ENCODE measurements around the gene COMT.
A peak's percentile ranks its signal among the peaks of the same experiment; 100 is the strongest.
"Not testable (repeated sequence)": the region's sequence is repeated elsewhere in the genome, so short reads cannot be mapped to it uniquely, and the experiment has no call there.

The COMT gene

DNA sequence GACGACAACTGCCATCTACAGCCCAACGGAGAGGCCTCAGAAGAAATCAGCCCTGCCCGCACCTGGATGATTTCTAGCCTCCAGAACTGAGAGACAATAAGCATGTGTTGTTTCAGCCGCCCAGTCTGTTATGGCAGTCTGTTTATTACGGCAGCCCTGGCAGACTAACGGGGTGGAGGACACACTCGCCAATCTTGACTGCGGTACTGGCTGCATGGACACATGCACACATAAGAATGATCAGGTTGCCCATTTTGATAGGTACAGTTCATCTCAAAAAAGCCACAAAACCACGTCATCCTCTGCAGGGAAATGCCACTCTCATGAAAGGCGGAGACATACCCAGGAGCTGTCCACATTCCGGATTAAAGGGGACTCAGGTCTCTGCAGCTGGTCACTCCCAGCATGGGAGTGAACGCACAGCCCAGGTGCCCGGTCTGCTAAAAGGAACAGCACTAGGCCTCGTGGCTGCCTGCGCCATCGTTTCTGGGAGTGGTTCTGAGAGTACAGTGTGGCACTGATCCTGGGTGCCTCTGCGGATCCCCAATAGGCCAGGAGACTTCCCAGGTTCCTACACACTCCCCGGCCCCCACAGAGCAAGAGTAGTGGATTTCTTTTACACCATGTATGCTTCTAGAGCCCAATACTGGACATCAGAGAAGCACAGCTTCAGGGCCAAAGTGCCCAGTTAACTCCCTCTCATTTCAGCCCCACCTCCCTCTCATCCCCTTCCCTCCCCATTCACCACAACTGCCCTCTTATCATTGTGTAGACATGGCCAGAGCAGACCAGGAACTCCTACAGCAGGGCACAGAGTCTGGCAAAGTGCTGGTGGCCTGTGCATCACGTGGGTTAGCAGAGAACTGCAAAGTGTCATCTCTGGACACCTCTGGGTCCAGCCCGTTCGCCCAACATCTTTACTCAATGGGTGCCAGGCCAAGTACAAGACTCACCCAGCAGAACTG, 11.7 kb upstream of the COMT start:
- DNase-seq, result no peak

DNA sequence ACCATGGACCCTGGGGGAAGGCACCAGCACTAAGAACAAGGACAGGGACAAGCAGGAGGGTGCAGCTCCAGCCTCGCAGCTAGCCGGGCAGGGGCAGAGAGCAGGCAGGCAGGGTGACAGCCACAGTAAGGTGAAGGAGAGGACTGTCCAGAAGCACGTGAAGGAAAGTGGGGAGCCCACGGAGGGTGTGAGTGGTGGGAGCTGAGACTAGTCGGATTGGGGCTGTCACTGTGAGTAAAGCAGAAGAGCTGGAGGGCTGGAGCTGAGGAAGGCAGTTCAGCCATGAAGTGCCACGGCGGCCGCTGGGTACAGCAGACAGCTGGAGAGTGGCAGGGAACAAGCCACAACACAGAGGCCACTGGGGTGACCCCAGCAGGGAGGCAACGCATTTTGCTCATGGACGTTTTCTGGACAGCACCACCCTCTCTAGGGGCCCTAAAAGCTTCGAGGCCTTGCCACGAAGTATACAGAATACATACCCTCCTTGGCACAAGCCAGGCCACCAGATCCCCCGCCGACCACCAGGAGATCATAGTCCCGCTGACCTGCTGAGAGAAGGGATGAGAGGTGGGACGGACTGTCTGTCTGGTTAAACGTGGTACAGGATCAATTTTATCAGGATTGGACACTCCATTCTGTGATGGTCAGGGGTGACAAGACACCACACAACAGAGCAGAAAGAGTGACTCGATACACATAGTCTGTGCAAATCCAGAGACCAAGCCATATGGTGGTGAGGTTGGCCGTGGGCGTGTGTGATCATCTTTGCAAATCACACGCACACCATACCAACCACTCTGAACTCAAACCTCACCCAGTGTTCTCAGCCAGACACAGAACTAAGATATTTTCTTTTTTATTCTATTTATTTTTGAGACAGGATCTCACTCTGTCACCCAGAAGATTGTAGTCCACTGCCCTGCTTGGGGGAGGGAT, 10.8 kb upstream of the COMT start:
- DNase-seq, result no peak

DNA sequence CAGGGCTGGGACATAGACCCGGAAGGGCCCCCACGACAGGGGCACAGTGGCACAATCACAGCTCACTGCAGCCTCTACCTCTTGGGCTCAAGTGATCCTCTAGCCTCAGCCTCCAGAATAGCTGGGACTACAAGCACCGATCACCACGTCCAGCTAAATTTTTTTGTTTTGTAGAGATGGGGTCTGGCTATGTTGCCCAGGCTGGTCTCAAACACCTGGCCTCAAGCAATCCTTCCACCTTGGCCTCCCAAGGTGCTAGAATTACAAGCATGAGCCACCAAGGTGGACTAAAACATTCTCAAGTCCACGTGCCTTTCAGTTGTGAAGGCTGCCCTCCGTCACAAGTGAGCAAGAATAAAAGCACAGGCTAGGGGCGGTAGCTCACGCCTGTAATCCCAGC, 10.1 kb upstream of the COMT start:
- DNase-seq, result no peak

DNA sequence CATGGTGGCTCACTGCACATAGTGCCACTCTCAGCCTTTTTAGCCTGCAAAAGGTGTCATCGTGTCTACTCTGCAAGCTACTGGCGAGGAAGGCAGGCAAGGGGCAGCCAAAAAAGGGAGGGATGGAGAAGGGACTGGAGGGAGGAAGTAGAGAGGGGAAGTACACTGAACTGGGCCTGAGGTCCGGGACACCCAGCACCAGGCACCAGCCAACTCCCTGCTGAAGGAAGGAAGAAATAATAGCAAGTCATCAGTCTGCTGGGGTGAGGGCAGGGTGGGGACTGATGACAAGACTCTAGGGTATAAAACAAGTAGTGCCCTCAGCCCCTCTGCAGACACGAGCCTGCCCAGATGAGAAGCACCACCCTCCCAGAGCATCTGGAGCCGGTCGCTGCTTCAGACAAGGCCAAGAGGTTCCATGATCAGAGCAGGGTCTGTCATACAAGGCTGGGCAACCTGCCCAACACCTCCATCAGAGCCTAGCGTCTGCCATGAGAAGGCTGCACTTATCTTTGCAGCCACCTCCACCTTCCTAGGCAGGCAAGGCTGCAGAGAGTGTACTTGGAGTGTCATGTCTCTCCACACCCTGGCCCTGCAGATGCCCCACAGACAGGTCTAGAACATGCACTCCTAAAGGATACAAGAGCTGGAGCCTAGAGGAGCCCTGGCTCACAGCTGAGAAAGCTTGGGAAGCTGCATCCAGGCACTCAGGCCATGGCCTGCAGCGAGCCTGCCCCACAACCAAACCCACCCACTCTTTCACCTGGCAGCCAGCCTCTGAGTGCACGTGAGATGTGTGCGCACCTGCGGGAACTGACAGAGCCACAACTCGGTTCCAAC, 9.0 kb upstream of the COMT start:
- no peak for DNase-seq

DNA sequence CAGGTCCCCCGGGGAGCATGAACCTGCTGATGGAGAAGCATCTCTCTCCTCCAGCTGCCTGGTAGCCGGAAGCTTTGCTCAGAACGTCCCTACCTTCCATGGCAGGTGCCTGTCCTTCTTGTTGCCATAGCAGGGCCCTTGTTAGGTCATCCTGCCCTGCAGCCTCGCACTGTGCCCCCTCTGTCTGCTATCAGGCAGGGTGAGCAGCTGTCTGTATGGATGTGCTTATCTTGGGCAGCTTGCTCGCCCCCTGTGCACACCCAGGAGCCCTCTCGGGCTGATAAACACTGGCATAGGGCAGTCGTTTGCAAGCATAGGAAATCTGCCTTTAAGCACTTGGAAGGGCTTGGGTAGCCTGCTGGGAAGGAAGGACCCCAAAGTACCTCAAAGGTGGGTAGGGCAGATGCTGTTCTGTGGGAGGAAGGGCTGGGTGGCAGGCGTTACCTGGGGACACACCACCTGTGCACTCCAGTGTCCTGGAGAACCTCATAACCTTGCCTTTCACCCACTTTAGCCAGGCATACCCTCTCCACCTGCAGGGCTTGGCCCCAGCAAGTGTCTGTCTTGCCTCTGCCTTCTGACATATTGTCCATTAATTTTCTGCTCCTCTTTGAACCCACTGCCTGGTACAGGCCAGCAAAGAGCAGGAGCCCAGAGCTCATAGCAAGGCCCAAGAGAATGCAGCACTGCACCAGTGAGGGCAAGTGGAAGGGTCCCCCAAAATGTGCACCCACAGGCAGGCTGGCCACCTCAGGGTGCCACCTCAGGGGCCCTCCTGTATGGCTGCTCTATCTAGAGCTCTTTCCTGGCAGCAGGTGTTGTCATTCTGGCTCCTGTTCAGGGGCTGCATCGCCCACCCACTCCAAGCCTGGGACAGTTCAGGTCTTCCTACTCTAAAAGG, 8.0 kb upstream of the COMT start:
- DNase-seq, result no peak

DNA sequence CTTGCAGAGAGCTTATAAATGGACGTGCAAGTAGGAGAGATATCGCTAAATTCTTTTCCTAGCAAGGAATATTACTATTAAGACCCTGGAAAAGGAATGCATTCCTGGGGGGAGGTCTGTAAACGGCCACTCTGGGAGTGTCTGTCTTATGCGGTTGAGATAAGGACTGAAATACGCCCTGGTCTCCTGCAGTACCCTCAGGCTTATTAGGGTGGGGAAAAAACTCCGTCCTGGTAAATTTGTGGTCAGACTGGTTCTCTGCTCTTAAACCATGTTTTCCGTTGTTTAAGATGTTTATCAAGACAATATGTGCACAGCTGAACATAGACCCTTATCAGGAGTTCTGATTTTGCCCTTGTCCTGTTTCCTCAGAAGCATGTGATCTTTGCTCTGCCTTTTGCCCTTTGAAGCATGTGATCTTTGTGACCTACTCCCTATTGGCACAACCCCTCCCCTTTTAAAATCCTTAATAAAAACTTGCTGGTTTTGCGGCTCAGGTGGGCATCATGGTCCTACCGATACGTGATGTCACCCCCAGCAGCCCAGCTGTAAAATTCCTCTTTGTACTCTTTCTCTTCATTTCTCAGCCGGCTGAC, 6.4 kb upstream of the COMT start:
- DNase-seq, result not testable (repeated sequence)

DNA sequence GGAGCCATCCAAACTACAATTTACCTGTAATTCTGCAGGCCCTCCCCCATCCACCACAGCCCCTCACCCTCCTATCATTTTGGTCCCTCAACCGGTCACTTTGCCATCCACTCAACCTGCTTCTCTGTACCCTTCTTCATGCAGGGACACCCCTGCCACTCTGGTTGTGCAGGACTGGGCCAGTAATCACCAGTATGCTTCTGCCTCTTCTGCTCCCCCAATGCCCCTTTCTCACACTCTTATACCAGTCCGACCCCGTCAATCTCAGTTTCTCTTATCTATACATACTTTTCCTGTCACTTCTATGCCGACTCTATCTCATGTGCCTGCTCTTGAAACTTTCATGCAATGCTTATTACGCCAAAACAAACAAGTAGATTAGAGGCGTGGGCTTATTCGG, 5.1 kb upstream of the COMT start:
- DNase-seq, result no peak

DNA sequence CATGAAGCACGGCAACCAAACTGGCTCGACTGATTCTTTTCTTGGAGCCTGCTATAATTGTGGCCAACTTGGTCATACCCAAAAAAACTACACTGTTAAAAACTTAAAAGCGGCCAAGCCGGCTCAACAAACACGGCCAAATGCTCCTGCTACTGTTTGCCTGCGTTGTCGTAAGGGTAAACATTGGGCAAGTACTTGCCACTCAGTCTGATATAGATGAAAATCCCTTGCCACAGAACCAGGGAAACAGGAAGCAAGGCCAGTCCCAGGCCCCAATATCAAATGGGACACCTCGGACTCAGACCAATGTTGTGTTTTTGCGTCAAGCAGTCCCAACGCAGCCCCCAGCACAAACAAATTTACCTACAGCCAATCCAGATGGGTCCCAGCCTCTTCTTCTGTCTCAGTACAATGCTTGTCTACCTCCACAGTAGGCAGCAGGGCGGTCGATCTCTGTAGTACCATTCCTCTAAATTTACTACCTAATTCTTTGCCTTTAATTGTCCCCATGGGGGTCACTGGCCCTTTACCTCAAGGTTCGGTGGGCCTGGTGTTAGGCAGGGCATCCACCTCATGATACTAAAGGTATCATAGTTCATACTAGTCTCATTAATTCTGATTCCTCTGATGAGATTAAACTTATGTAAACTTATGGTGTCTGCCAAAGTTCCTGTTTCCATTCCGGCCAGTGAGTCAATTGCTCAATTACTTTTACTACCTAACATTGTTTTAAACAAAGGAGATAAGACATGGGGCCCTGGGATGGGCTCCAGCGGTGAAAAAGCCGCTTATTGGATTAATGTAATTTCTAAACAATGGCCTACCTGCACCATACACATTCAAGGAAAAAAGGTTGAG, 3.7 kb upstream of the COMT start:
- DNase-seq, result no peak

DNA sequence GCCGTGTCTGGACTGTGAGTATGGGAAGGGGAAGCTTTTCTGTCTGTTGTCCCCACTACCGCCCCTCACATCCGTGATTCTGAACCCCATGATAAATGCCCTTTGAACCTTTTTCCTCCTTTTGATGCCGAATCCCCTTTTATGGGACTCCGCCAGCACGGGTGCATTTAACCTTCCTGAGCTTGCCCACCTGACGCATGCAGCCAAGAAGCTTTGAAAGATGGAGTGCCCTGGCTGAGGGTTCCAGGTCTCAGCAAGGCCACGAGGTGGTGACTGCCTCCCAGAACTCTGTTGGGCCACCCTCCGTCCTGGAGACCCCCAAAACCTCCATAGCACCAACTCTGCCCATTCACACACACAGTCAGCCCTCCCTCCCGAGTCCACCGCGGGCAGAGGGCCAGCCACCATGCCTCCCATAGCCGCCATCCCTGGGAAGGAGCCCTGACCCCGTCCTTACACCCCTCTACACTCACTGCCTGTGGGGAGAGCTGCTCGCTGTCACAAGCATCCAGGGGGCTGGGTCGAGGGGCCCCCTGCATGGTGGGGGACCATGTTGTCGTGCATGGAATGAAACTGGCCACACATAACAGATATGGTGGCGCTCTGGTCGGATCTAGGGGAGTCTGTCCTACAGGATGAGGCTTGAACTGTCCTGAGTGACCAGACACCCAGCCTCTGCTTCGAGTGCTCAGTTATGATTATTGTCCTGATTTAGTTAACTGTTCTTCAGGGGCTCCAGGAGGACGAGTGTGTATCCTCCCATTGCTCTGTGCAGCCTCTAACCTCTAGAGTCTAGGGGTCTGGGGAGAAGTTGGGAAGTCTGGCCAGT, 822 bp upstream of the COMT start:
- DNase-seq, result peak; percentile 9

DNA sequence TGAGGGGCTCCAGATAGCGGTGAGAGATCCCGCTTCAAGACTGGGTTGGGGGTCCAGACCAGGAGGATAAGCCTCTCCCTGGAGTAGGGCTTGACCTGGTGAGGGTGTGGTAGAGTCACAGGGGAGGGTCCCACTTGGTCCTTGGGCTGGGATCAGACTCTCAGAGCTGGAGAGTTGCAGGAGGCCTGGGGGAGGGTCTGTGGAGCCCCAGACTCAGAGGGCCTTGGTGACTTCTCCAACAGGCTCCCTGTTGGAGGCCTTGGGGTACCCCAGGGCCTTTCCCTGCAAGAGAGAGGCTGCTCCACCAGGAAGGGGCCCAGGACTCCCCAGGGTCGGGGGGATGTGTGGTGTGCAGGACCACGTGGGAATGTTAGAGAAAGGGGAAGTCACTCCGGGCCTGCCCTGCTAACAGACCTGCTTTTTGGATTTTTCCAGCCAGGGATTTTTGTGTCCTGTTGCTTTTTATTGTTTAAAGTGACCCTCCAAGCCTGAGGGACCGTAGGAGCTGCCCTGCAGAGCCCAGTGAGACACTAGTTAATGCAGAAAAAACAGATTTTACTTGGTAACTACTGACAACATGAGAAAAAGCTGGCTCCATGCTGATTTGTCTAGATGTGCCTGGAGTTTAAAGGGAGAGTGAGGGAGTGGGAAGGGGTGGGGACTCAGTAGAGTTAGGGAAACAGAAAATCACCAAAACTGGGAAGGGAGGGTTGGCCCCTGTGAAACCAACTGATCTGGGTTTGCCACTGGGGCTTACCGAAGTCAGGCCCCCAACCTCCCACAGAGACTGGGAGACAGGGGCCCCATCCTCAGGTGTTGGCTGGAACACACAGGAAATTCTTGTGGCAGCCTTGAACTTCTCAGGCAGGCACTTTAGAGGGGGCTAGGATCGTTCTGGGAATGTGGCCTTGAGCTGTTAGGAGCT, 847 bp downstream of the COMT start:
- peak; percentile 81 for DNase-seq

DNA sequence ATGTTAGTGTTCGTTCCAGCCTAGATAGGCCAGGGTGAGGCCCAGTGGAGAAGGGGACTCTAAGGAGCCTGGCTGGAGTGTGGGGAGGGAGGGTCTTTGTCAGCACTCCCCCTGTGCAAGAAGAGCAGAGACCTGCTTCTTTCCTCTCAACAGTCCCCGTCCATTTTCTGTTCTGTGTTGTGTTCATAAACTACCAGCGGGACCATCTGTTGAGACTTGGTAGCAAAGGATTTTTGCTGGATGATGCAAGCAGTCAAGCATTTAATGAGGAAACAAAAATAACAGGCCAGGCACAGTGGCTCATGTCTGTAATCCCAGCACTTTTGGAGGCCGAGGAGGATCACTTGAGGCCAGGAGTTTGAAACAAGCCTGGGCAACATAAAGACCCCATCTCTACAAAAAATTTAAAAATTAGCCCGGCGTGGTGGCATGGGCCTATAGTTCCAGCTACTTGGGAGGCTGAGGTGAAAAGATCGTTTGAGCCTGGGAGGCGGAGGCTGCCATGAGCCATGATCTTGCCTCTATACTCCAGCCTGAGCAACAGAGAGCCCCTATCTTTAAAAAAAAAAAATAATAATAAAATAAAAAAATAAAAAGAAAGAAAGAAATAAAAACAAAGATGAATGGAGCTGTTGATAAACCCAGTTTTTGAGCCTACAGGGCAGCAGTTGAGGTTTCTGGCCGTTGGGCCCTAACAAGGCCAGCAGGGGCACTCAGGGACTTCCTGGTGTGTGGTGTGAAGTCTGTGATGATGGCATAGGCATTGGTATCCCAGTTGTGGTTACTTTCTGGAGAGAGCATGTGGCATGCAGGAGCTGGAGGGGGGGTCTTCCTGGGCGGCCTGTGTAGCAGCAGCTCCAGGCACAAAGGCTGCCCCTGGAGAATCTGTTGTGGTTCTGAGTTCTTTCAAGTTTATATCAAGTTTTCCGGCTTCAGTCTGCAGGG, 1.8 kb downstream of the COMT start:
- DNase-seq, result peak; percentile 97

DNA sequence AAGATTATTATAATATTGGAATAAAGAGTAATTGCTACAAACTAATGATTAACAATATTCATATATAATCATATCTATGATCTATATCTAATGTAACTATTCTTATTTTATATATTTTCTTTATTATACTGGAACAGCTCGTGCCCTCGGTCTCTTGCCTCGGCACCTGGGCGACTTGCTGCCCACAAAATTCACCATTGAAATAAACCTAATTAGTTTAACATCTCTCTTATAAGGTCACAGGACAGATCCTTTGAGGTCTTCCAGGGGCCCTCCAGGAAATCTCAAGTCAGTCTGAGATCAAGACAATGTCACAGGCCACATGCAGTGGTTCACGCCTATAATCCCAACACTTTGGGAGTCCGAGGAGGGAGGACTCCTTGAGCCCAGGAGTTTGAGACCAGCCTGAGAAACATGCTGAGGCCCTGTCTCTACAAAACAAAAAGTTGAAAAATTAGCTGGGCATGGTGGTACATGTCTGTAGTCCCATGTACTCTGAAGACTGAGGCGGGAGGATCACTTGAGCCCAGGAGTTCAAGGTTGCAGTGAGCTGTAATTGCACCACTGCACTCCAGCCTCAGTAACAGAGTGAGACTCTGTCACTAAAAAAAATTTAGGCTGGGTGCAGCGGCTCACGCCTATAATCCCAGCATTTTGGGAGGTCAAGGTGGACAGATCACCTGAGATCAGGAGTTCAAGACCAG, 6.6 kb downstream of the COMT start:
- no peak for DNase-seq

DNA sequence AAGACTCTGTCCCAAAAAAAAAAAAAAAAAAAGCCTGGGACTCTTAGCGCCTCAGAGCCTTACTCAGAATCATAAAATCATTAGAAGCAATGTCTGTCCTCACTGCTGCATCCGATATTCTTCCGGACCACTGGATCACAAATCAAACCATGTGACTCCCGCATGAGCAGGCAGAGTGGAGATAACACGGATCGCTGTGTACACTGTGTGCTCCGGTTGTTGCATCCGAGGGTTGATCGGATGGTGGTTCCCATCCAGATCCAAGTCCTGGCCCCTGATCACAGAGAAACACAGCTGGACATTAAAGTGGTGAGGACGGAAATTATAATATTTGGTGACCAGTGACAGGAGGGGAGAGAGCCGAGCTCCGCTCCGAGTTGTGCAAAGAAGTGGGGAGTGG, 9.8 kb downstream of the COMT start:
- no peak for DNase-seq

DNA sequence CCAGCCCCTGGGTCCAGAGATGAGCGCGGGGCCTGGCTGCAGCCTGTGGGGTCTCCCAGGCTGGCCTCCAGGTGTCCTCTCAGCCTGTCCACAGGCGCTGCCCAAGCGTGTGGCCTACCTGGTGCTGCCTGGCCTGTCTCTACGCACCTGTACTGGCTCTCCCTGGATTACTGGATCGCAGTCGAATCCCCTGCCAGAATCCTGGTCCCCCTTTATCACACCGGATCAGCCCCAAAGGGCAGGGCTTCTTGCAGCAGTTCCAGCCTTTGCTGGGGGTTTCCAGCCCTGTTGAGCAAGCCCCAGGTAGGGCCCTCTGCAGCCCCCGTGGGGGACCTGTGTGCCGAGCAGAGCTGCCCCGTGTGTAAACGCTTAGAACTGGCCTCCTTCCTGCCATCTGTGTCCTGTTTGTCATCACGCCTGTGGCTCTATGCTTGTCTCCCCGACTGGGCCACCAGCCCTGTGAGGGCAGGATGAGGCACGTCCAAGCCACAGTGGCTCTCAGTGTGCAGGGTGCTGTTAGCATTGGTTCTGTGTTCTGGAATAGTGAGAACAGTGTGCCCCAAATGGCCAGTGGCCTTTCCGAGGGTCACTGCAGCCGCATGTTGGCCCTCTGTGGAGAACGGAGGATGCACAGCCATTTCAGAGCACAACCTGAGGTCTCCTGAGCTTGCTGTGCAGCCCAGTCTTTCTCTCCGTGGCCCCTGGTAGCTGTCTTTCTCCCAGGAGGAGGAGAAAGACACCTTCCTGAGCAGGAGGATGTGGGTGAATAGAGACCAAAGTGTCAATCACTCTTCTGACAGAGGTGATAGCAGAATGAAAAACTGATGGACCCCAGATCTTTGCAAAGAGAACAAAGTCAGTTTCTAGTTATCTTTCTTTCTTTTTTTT, 13.9 kb downstream of the COMT start:
- DNase-seq, result no peak

DNA sequence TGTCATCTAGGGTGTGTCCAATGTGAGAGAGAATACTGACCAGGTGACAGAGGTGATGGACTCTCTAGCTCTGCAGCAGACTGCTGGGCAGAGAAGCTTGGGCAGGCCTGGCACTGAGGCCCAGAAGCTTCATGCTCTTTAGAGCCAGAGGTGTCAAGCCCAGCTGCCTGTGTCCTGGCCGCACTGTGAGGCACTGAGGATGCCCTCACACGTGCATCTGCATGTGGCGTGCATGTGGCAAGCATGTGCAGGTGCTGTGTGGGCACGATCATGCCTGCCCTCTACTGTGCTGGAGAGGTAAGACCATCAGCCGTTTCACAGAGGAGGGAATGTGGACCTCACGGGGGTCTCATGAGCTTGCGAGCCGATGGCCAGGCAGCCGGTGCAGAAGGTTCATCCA, 15.9 kb downstream of the COMT start:
- DNase-seq, result no peak
